HUES6 (cell line): ENCODE data around the gene TMEM132D.

Experiments used
- H3K27ac ChIP-seq: 2 replicates; pipeline ENCODE4 v1.7.0; 2013; ENCODE audit warnings: low read depth, mild to moderate bottlenecking, low read length, inconsistent platforms
- H3K27me3 ChIP-seq: 2 replicates; pipeline ENCODE4 v1.6.1; 2013; ENCODE audit warnings: low read length; ENCODE audit not compliant: control insufficient read depth, insufficient read depth
- H3K36me3 ChIP-seq: 2 replicates; pipeline ENCODE4 v1.6.1; 2013; ENCODE audit warnings: low read length; ENCODE audit not compliant: control insufficient read depth, insufficient read depth
- H3K4me1 ChIP-seq: 2 replicates; pipeline ENCODE4 v1.6.1; 2013; ENCODE audit warnings: low read length; ENCODE audit not compliant: control insufficient read depth, insufficient read depth
- H3K4me3 ChIP-seq: 2 replicates; pipeline ENCODE4 v1.5.1; 2013; ENCODE audit warnings: low read depth, low read length
- H3K9ac ChIP-seq: one replicate; pipeline ENCODE4 v1.6.1; 2013; ENCODE audit warnings: mild to moderate bottlenecking, low read length
- H3K9me3 ChIP-seq: 2 replicates; pipeline ENCODE4 v1.6.1; 2013; ENCODE audit warnings: low read depth, low read length; ENCODE audit not compliant: control insufficient read depth, insufficient read depth

TMEM132D gene

GRCh38 chr12:129871991-129872972 lies 31.5 kb downstream of the TMEM132D start:
- Histone ChIP-seq H3K4me3 (peak overlapping the region; percentile 30), H3K4me1 (peaks cover 56% of the 10 kb centered on the region), H3K9me3 (no peaks in the 10 kb centered on the region), H3K27me3 (no peaks in the 10 kb centered on the region), H3K36me3 (no peaks in the 10 kb centered on the region), H3K27ac (peak overlapping the region; percentile 69), H3K9ac (peak overlapping the region; percentile 56)

GRCh38 chr12:129870796-129871195 lies 33.0 kb downstream of the TMEM132D start:
- H3K9ac ChIP-seq, result peak overlapping the region; percentile 47
- H3K27me3 ChIP-seq, result no peaks in the 10 kb centered on the region
- H3K9me3 ChIP-seq, result no peaks in the 10 kb centered on the region; the same call in 1 of the 2 replicates
- H3K27ac ChIP-seq, result peak overlapping the region; percentile 69; the same call in 1 of the 2 replicates
- no peak overlapping the region for H3K4me3 ChIP-seq
- no peaks in the 10 kb centered on the region for H3K36me3 ChIP-seq
- H3K4me1 ChIP-seq, result peaks cover 56% of the 10 kb centered on the region

- Histone ChIP-seq H3K4me1 (peaks cover 56% of the 10 kb centered on the region), H3K9ac (peak overlapping the region; percentile 32)
These were observed 33.7 kb downstream of the TMEM132D start for GRCh38 chr12:129870136-129870535.

GRCh38 chr12:129868575-129868974 lies 35.2 kb downstream of the TMEM132D start:
- no peaks in the 10 kb centered on the region for H3K27me3 ChIP-seq
- H3K9me3 ChIP-seq, result peaks cover 9% of the 10 kb centered on the region
- H3K27ac ChIP-seq, result no peak overlapping the region
- peaks cover 51% of the 10 kb centered on the region for H3K4me1 ChIP-seq
- no peak overlapping the region for H3K4me3 ChIP-seq
- H3K36me3 ChIP-seq, result no peaks in the 10 kb centered on the region
- H3K9ac ChIP-seq, result no peak overlapping the region

More at GRCh38 chr12:129870136-129870535, 33.7 kb downstream of the TMEM132D start:
- H3K9me3 ChIP-seq, result peaks cover 2% of the 10 kb centered on the region
- no peaks in the 10 kb centered on the region for H3K36me3 ChIP-seq
- no peak overlapping the region for H3K27ac ChIP-seq
- no peak overlapping the region for H3K4me3 ChIP-seq
- H3K27me3 ChIP-seq, result no peaks in the 10 kb centered on the region

- no peaks in the 10 kb centered on the region for H3K36me3 ChIP-seq
- no peaks in the 10 kb centered on the region for H3K27me3 ChIP-seq
- peaks cover 15% of the 10 kb centered on the region for H3K4me1 ChIP-seq
- H3K4me3 ChIP-seq, result no peak overlapping the region
- peaks cover 9% of the 10 kb centered on the region for H3K9me3 ChIP-seq
- no peak overlapping the region for H3K27ac ChIP-seq
- no peak overlapping the region for H3K9ac ChIP-seq
These were observed 39.9 kb downstream of the TMEM132D start for GRCh38 chr12:129863938-129864337.

- peaks cover 9% of the 10 kb centered on the region for H3K4me1 ChIP-seq
- no peaks in the 10 kb centered on the region for H3K27me3 ChIP-seq
- no peaks in the 10 kb centered on the region for H3K36me3 ChIP-seq
- H3K27ac ChIP-seq, result no peak overlapping the region
- peaks cover 9% of the 10 kb centered on the region for H3K9me3 ChIP-seq
- no peak overlapping the region for H3K4me3 ChIP-seq
- H3K9ac ChIP-seq, result no peak overlapping the region
These were observed 41.2 kb downstream of the TMEM132D start for GRCh38 chr12:129862561-129863175.

- Histone ChIP-seq H3K4me1 (peaks cover 9% of the 10 kb centered on the region), H3K4me3 (no peak overlapping the region), H3K27ac (no peak overlapping the region), H3K27me3 (no peaks in the 10 kb centered on the region), H3K9me3 (peaks cover 9% of the 10 kb centered on the region), H3K36me3 (no peaks in the 10 kb centered on the region), H3K9ac (no peak overlapping the region)
These were observed 41.9 kb downstream of the TMEM132D start for GRCh38 chr12:129861951-129862350.

- H3K9me3 ChIP-seq, result no peaks in the 10 kb centered on the region
- peaks cover 10% of the 10 kb centered on the region; the same call in 1 of the 2 replicates for H3K4me1 ChIP-seq
- no peaks in the 10 kb centered on the region for H3K36me3 ChIP-seq
- no peak overlapping the region for H3K4me3 ChIP-seq
- no peak overlapping the region for H3K27ac ChIP-seq
- H3K9ac ChIP-seq, result no peak overlapping the region
- no peaks in the 10 kb centered on the region for H3K27me3 ChIP-seq
These were observed 49.2 kb downstream of the TMEM132D start for GRCh38 chr12:129854591-129854990.

- H3K4me3 ChIP-seq, result no peak overlapping the region
- no peaks in the 10 kb centered on the region for H3K9me3 ChIP-seq
- H3K27ac ChIP-seq, result no peak overlapping the region
- H3K9ac ChIP-seq, result no peak overlapping the region
- H3K27me3 ChIP-seq, result no peaks in the 10 kb centered on the region
- peaks cover 10% of the 10 kb centered on the region; the same call in 1 of the 2 replicates for H3K4me1 ChIP-seq
- no peaks in the 10 kb centered on the region; the same call in 1 of the 2 replicates for H3K36me3 ChIP-seq
These were observed 52.5 kb downstream of the TMEM132D start for GRCh38 chr12:129851296-129851695.

- no peak overlapping the region for H3K27ac ChIP-seq
- no peaks in the 10 kb centered on the region; the same call in 1 of the 2 replicates for H3K9me3 ChIP-seq
- H3K27me3 ChIP-seq, result no peaks in the 10 kb centered on the region
- no peak overlapping the region for H3K4me3 ChIP-seq
- 0 out of 2 replicates have a peak, but pooled peaks cover 2% of the 10 kb centered on the region for H3K4me1 ChIP-seq
- H3K9ac ChIP-seq, result no peak overlapping the region
- H3K36me3 ChIP-seq, result no peaks in the 10 kb centered on the region; the same call in 1 of the 2 replicates
These were observed 54.9 kb downstream of the TMEM132D start for GRCh38 chr12:129848876-129849275.

- no peak overlapping the region for H3K27ac ChIP-seq
- H3K4me3 ChIP-seq, result no peak overlapping the region
- H3K9ac ChIP-seq, result no peak overlapping the region
- no peaks in the 10 kb centered on the region; the same call in 1 of the 2 replicates for H3K36me3 ChIP-seq
- no peaks in the 10 kb centered on the region for H3K4me1 ChIP-seq
- H3K27me3 ChIP-seq, result no peaks in the 10 kb centered on the region
- H3K9me3 ChIP-seq, result no peaks in the 10 kb centered on the region; the same call in 1 of the 2 replicates
These were observed 56.8 kb downstream of the TMEM132D start for GRCh38 chr12:129847063-129847462.
